K562 (cell line): ENCODE data around the gene PGAP2. TPM values are rescaled to one million over a fixed set of nuclear protein-coding genes. Genes with fewer than 3 reads are reported as not detected.

Experiments used
- ATAC-seq: fragments of 200-7000 bp; cut with Tn5 transposase; 3 replicates; pipeline ENCODE4 v1.9.1; 2020; ENCODE audit warnings: moderate library complexity
- BruUV-seq: library from RNA; stranded (reverse); fragments of 400-500 nt; replicated peaks from 2 replicates; lab custom pipeline; 2021; lab: Mats Ljungman, UMichigan
- CTCF ChIA-PET: fragments of 300-600 bp; formaldehyde crosslinking; extraction: SDS; loops from one replicate; lab custom pipeline; 2021; ENCODE audit warnings: low intra/inter-chr PET ratio; lab: Yijun Ruan, JAX
- POLR2A ChIA-PET: fragments of 300-600, 350-650 bp; sonication (Branson Sonifier 250); formaldehyde crosslinking; extraction: SDS; loops from one replicate; lab custom pipeline; 2021; ENCODE audit warnings: antibody characterized with exemption, inconsistent platforms; lab: Yijun Ruan, JAX
- DNase-seq, 4 experiments: peaks; one replicate each; pipeline versions ENCODE4 v3.0.0 to v3.0.0-alpha.2; 2011 to 2018; ENCODE audit warnings: low spot score in 3 of 4, mixed read lengths in 3 of 4; ENCODE audit errors: extremely low read depth in 1 of 4
- FAIRE-seq: peaks from 2 replicates; lab custom pipeline; 2011; peaks lifted over from hg19 to GRCh38; lab: Jason Lieb, UNC
- H2AFZ ChIP-seq: 2 replicates; pipeline ENCODE4 v1.6.0; 2011; ENCODE audit warnings: low read depth, low read length, control low read depth, inconsistent platforms
- H3K27ac ChIP-seq: fragments of 200-600 bp; 3 replicates; pipeline ENCODE4 v1.8.0; 2011; ENCODE audit warnings: low read depth, mild to moderate bottlenecking, control low read depth, inconsistent platforms, low read length, moderate library complexity, mixed read lengths; ENCODE audit errors: extremely low read depth
- H3K27me3 ChIP-seq, 2 experiments: fragments of 300-600 bp in 1 of 2; 2 replicates in 1 of 2; 3 replicates in 1 of 2; pipeline versions ENCODE4 v1.6.0 to v1.8.0; 2011; ENCODE audit warnings: inconsistent platforms in 2 of 2, low read length in 2 of 2, mild to moderate bottlenecking in 1 of 2, mixed read lengths in 1 of 2, moderate library complexity in 1 of 2; ENCODE audit not compliant: control insufficient read depth in 2 of 2, insufficient read depth in 2 of 2
- H3K36me3 ChIP-seq: fragments of 300-600 bp; 3 replicates; pipeline ENCODE4 v1.8.0; 2011; ENCODE audit warnings: mild to moderate bottlenecking, low read length, inconsistent platforms; ENCODE audit not compliant: control insufficient read depth, insufficient read depth
- H3K4me1 ChIP-seq, 2 experiments: fragments of 200-600 bp in 1 of 2; replicated peaks in 1 of 2; 2 replicates in 1 of 2; 3 replicates in 1 of 2; pipeline versions ENCODE4 v1.5.1 to v1.8.0; 2011; ENCODE audit warnings: inconsistent platforms in 2 of 2, low read length in 2 of 2, mild to moderate bottlenecking in 1 of 2, mixed read lengths in 1 of 2, moderate library complexity in 1 of 2; ENCODE audit not compliant: control insufficient read depth in 2 of 2, insufficient read depth in 2 of 2
- H3K4me2 ChIP-seq: 2 replicates; pipeline ENCODE4 v1.6.1; 2011; ENCODE audit warnings: low read length, control low read depth, inconsistent platforms, mixed read lengths; ENCODE audit not compliant: insufficient read depth
- H3K4me3 ChIP-seq: fragments of 200-600 bp; sonication (generic), shearing (Covaris generic); 2 replicates; pipeline ENCODE4 v1.5.1; 2016; ENCODE audit warnings: control low read depth, inconsistent platforms
- H3K79me2 ChIP-seq: fragments of 200-600 bp; 3 replicates; pipeline ENCODE4 v1.8.0; 2011; ENCODE audit warnings: low read length, inconsistent platforms; ENCODE audit not compliant: control insufficient read depth, insufficient read depth
- H3K9ac ChIP-seq, 2 experiments: 2 replicates each; pipeline versions ENCODE4 v1.6.0 to v1.6.1; 2011; ENCODE audit warnings: low read depth in 2 of 2, low read length in 2 of 2, control low read depth in 1 of 2, inconsistent platforms in 1 of 2, mild to moderate bottlenecking in 1 of 2, mixed read lengths in 1 of 2; ENCODE audit not compliant: insufficient read depth in 1 of 2
- H3K9me1 ChIP-seq: one replicate; pipeline ENCODE4 v1.6.0; 2011; ENCODE audit warnings: inconsistent platforms, mild to moderate bottlenecking, low read length, moderate library complexity; ENCODE audit not compliant: control insufficient read depth, insufficient read depth
- H3K9me3 ChIP-seq: replicated peaks from 2 replicates; pipeline ENCODE4 v1.5.1; 2011; ENCODE audit warnings: low read depth, low read length, inconsistent platforms; ENCODE audit not compliant: control insufficient read depth, insufficient read depth
- H4K20me1 ChIP-seq: replicated peaks from 2 replicates; pipeline ENCODE4 v1.6.1; 2011; ENCODE audit warnings: low read length, inconsistent platforms, mixed read lengths; ENCODE audit not compliant: control insufficient read depth, insufficient read depth
- ADNP ChIP-seq: fragments of 200-800 bp; sonication (Bioruptor generic); IDR thresholded peaks from 2 replicates; pipeline ENCODE4 v1.6.1; 2016; ENCODE audit warnings: missing genetic modification characterization, missing compliant biosample characterization
- ARNT ChIP-seq, 2 experiments: fragments of 450-650 bp; IDR thresholded peaks; 2 replicates each; pipeline ENCODE4 v1.6.1; 2016; ENCODE audit warnings: mild to moderate bottlenecking in 1 of 2
- CAMTA2 ChIP-seq: fragments of 250-450 bp; sonication (Bioruptor Pico); conservative IDR thresholded peaks from 2 replicates; pipeline ENCODE4 v1.5.1; 2022
- CCAR2 ChIP-seq: fragments of 200-400 bp; formaldehyde crosslinking; IDR thresholded peaks from 2 replicates; pipeline ENCODE4 v1.6.1; 2017; ENCODE audit warnings: mild to moderate bottlenecking, low read depth, low read length
- KLF16 ChIP-seq: IDR thresholded peaks from 2 replicates; pipeline ENCODE4 v1.6.1; 2016; ENCODE audit warnings: antibody characterized with exemption
- LARP7 ChIP-seq: fragments of 450-650 bp; IDR thresholded peaks from 2 replicates; pipeline ENCODE4 v1.6.1; 2016
- NEUROD1 ChIP-seq: fragments of 150-350 bp; IDR thresholded peaks from 2 replicates; pipeline ENCODE4 v1.6.1; 2014; ENCODE audit warnings: borderline replicate concordance, low read length, low read depth; ENCODE audit not compliant: partially characterized antibody
- NFE2L1 ChIP-seq: fragments of 450-650 bp; IDR thresholded peaks from 2 replicates; pipeline ENCODE4 v1.6.1; 2016; ENCODE audit warnings: missing genetic modification characterization, low read depth, mild to moderate bottlenecking, missing compliant biosample characterization, moderate library complexity, borderline replicate concordance
- RB1 ChIP-seq: fragments of 450-650 bp; IDR thresholded peaks from 2 replicates; pipeline ENCODE4 v1.6.1; 2017; ENCODE audit warnings: low read depth, mild to moderate bottlenecking
- RBFOX2 ChIP-seq: fragments of 200-400 bp; formaldehyde crosslinking; IDR thresholded peaks from 2 replicates; pipeline ENCODE4 v1.6.1; 2017; ENCODE audit warnings: low read depth, mild to moderate bottlenecking, low read length, moderate library complexity
- ZNF24 ChIP-seq: fragments of 450-650 bp; IDR thresholded peaks from 2 replicates; pipeline ENCODE4 v1.6.1; 2016
- WGBS: fragments of 100-300 bp; shearing (Covaris generic); methylation state at CpG from one replicate; pipeline ENCODE4 v1.1.6; 2016; ENCODE audit warnings: low coverage, mixed read lengths; ENCODE audit not compliant: insufficient coverage; ENCODE audit errors: missing lambda C conversion rate; 5-methylcytosine and 5-hydroxymethylcytosine counted together
- in situ Hi-C: fragments of 300-500 bp; cut with MboI; formaldehyde crosslinking; loops from 4 replicates; pipeline ENCODE4 v1.15.0; 2018; ENCODE audit warnings: inconsistent platforms, mixed read lengths
- intact Hi-C: fragments of 100-400 bp; cut with micrococcal nuclease; formaldehyde crosslinking; loops from 2 replicates; pipeline ENCODE4 v1.14.2; 2022
- polyA plus RNA-seq, 8 experiments: library from polyadenylated mRNA; depleted of rRNA in 4 of 8; stranded (reverse) in 5 of 8; unstranded in 3 of 8; fragments of >200 nt; fragmentation: Nextera tagmentation in 2 of 8; fragmentation: Illumina TruSeq in 1 of 8; extraction: Ambion mirVana in 2 of 8; extraction: Trizol in 1 of 8; gene quantifications; 2 replicates each; pipeline versions ENCODE4 v1.2.1 to v1.2.3, GENCODE V29; 2011 to 2014; ENCODE audit warnings: inconsistent platforms in 1 of 8, missing spikeins in 1 of 8
- total RNA-seq, 7 experiments: library from RNA; depleted of rRNA in 6 of 7; stranded (reverse); fragments of >200 nt in 6 of 7; fragmentation: Illumina TruSeq in 2 of 7; extraction: Trizol in 2 of 7; gene quantifications; 2 replicates each; pipeline versions ENCODE4 v1.2.1 to v1.2.3, GENCODE V29; 2011 to 2021; ENCODE audit warnings: low replicate concordance in 1 of 7
- TF ChIP-seq, protein P1 (sequence below): fragments of 450-650 bp; formaldehyde crosslinking; IDR thresholded peaks from 2 replicates; pipeline ENCODE4 v1.4.0; 2020; ENCODE audit warnings: mild to moderate bottlenecking, moderate library complexity
- TF ChIP-seq, protein P2 (sequence below): sonication (generic); formaldehyde crosslinking; IDR thresholded peaks from 2 replicates; pipeline ENCODE4 v1.8.0; 2022; ENCODE audit warnings: mild to moderate bottlenecking, missing genetic modification reagents
- TF ChIP-seq, protein P3 (sequence below): fragments of 450-650 bp; formaldehyde crosslinking; IDR thresholded peaks from 2 replicates; pipeline ENCODE4 v1.4.0; 2020; ENCODE audit warnings: mild to moderate bottlenecking, moderate library complexity

Gene PGAP2
- total and polyA plus RNA-seq, 9 of the 15 experiments (the other 6 are each of a cell fraction or from before 2014, with no cell fraction given), result 17.9 to 47.2 (median 33.7) TPM

DNA sequence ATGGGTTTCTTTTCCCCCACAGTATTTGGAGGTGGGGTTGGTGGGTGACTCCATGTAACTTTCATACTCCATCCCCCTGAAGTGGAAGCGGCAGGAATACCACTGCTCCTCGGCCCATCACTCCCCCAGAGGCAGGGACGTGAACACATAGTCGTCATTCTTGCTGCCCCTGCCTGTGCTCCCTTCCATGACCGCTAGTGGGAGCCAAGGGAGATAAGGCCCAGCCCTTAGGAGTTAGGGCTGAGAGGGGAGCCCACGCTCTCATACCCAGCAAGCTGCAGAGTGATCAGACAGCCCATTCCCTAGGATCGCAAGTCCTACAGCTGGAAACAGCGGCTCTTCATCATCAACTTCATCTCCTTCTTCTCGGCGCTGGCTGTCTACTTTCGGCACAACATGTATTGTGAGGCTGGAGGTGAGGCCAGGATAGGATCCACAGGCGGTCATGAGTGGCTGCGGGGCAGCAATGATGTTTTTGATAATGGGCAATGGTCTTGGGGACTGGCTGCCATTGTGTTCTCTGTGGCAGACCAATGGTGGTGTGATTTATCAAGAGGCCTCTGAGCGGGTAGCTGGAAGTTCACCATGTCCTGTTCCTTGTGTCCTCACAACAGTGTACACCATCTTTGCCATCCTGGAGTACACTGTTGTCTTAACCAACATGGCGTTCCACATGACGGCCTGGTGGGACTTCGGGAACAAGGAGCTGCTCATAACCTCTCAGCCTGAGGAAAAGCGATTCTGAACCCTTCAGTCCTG is 16.5 kb downstream of the PGAP2 start:
- FAIRE-seq, result peak; percentile 96
- H3K9ac ChIP-seq, result peak overlapping the region in 1 of 2 experiments; percentile 21; a peak in 1 of 4 replicates
- TF ChIP-seq, protein P1, sequence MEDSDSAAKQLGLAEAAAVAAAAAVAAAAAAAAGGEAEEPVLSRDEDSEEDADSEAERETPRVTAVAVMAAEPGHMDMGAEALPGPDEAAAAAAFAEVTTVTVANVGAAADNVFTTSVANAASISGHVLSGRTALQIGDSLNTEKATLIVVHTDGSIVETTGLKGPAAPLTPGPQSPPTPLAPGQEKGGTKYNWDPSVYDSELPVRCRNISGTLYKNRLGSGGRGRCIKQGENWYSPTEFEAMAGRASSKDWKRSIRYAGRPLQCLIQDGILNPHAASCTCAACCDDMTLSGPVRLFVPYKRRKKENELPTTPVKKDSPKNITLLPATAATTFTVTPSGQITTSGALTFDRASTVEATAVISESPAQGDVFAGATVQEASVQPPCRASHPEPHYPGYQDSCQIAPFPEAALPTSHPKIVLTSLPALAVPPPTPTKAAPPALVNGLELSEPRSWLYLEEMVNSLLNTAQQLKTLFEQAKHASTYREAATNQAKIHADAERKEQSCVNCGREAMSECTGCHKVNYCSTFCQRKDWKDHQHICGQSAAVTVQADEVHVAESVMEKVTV (CRISPR knock-in tag), result peak; percentile 81
- TF ChIP-seq ADNP (tag), result no peak
- peak; percentile 60 for TF ChIP-seq NEUROD1
- TF ChIP-seq, protein P2, sequence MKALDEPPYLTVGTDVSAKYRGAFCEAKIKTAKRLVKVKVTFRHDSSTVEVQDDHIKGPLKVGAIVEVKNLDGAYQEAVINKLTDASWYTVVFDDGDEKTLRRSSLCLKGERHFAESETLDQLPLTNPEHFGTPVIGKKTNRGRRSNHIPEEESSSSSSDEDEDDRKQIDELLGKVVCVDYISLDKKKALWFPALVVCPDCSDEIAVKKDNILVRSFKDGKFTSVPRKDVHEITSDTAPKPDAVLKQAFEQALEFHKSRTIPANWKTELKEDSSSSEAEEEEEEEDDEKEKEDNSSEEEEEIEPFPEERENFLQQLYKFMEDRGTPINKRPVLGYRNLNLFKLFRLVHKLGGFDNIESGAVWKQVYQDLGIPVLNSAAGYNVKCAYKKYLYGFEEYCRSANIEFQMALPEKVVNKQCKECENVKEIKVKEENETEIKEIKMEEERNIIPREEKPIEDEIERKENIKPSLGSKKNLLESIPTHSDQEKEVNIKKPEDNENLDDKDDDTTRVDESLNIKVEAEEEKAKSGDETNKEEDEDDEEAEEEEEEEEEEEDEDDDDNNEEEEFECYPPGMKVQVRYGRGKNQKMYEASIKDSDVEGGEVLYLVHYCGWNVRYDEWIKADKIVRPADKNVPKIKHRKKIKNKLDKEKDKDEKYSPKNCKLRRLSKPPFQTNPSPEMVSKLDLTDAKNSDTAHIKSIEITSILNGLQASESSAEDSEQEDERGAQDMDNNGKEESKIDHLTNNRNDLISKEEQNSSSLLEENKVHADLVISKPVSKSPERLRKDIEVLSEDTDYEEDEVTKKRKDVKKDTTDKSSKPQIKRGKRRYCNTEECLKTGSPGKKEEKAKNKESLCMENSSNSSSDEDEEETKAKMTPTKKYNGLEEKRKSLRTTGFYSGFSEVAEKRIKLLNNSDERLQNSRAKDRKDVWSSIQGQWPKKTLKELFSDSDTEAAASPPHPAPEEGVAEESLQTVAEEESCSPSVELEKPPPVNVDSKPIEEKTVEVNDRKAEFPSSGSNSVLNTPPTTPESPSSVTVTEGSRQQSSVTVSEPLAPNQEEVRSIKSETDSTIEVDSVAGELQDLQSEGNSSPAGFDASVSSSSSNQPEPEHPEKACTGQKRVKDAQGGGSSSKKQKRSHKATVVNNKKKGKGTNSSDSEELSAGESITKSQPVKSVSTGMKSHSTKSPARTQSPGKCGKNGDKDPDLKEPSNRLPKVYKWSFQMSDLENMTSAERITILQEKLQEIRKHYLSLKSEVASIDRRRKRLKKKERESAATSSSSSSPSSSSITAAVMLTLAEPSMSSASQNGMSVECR (CRISPR knock-in tag), result peak; percentile 71
- no peak for TF ChIP-seq NFE2L1 (tag)
- TF ChIP-seq LARP7, result no peak
- TF ChIP-seq, protein P3, sequence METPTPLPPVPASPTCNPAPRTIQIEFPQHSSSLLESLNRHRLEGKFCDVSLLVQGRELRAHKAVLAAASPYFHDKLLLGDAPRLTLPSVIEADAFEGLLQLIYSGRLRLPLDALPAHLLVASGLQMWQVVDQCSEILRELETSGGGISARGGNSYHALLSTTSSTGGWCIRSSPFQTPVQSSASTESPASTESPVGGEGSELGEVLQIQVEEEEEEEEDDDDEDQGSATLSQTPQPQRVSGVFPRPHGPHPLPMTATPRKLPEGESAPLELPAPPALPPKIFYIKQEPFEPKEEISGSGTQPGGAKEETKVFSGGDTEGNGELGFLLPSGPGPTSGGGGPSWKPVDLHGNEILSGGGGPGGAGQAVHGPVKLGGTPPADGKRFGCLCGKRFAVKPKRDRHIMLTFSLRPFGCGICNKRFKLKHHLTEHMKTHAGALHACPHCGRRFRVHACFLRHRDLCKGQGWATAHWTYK (CRISPR knock-in tag), result 0 out of 2 replicates have a peak, but pooled peaks have one; percentile 45
- TF ChIP-seq RB1, result peak; percentile 74
- TF ChIP-seq CCAR2, result peak; percentile 52; the same call in 1 of the 2 replicates
- TF ChIP-seq ZNF24, result peak; percentile 73
- peak; percentile 55 for TF ChIP-seq RBFOX2
- TF ChIP-seq CAMTA2 (CRISPR knock-in tag), result no peak
- peak; percentile 62; the same call in 1 of the 2 replicates for TF ChIP-seq KLF16
- TF ChIP-seq ARNT (IDR thresholded peaks at IDR 0.05), result peak in 1 of 2 experiments; percentile 23; a peak in 1 of 4 replicates

More for the DNA sequence above, 16.5 kb downstream of the PGAP2 start:
- BruUV-seq, result no TSS peak
- H3K4me1 ChIP-seq, result peaks cover 23 to 30% of the 10 kb centered on the region in 2 experiments
- peaks cover 43% of the 10 kb centered on the region for H3K79me2 ChIP-seq
- 28% methylated on average over 18 of the region's 18 CpGs for WGBS
- H4K20me1 ChIP-seq, result no peaks in the 10 kb centered on the region
- peaks cover 5% of the 10 kb centered on the region for H3K9me1 ChIP-seq
- H3K4me2 ChIP-seq, result peak overlapping the region; percentile 52
- H3K4me3 ChIP-seq, result no peak overlapping the region
- peak; percentile 88 to 96 (median 90) for DNase-seq
- H2AFZ ChIP-seq, result peak overlapping the region; percentile 78
- ATAC-seq, result peak; percentile 95
- CTCF ChIA-PET, result interaction anchor here (0.5 to 1.8 kb wide), 5 partner anchors 16 to 315 kb away, joined by 3 to 11 read pairs (median 4); partner anchors contain the start of gene RHOG
- POLR2A ChIA-PET, result interaction anchor here (0.7 to 2.8 kb wide), 10 partner anchors 9 to 248 kb away, joined by 3 to 18 read pairs (median 4); partner anchors contain the start of genes PGAP2 and RHOG
- no peaks in the 10 kb centered on the region for H3K27me3 ChIP-seq
- in situ Hi-C loops (loop anchor here (25.0 kb wide), 1 partner anchor 363 kb away; no protein-coding TSS in a partner anchor), intact Hi-C loops (loop anchor here (1.0 kb wide), 3 partner anchors 9 to 247 kb away; no protein-coding TSS in a partner anchor)
- peak overlapping the region; percentile 60 for H3K27ac ChIP-seq
- H3K36me3 ChIP-seq, result peaks cover 68% of the 10 kb centered on the region
- H3K9me3 ChIP-seq, result no peaks in the 10 kb centered on the region
